OCI-LY1 (cell line): Measurements from ENCODE around the gene PHYHD1.

Experiments used
- CTCF ChIP-seq: fragments of 200-600 bp; sonication (generic), shearing (Covaris generic); IDR thresholded peaks from 2 replicates; pipeline ENCODE4 v1.5.1; 2017; ENCODE audit warnings: mild to moderate bottlenecking, antibody characterized with exemption, low read length, moderate library complexity, mixed read lengths
- EZH2 ChIP-seq: fragments of 200-600 bp; sonication (generic), shearing (Covaris generic); IDR thresholded peaks from 2 replicates; pipeline ENCODE4 v1.8.0; 2017; ENCODE audit warnings: borderline replicate concordance, mixed run types, mild to moderate bottlenecking, antibody characterized with exemption, low read length, moderate library complexity, mixed read lengths

- TF ChIP-seq EZH2 (no peak), CTCF (no peak)
Measured at GRCh38 chr9:128972956-128973355, 52.2 kb downstream of the PHYHD1 start.
